Gastrocnemius medialis (tissue), 4 donors: ENCODE results near the gene ETHE1. TPM values are rescaled to one million over a fixed set of nuclear protein-coding genes. Genes with fewer than 3 reads are reported as not detected.

ENCODE experiments used
- ATAC-seq, 2 donors: fragments of 150-250 bp; one replicate each; pipeline ENCODE4 v1.9.1; 2016
- DNase-seq, 2 donors: peaks; one replicate each; pipeline ENCODE4 v3.0.0-alpha.2; 2019
- H3K27ac ChIP-seq, 4 donors: fragments of 200-600 bp; sonication (generic); 1 replicate in 1 of 4; 2 replicates in 3 of 4; pipeline ENCODE4 v1.5.1; 2016 to 2018; ENCODE audit warnings: mild to moderate bottlenecking in 2 of 4, moderate library complexity in 1 of 4
- H3K27me3 ChIP-seq, 3 donors: fragments of 200-600 bp; sonication (generic) in 2 of 3; 1 replicate in 1 of 3; 2 replicates in 2 of 3; pipeline versions ENCODE4 v1.5.1 to v1.6.0; 2016 to 2019; ENCODE audit warnings: mild to moderate bottlenecking in 1 of 3, moderate library complexity in 1 of 3
- H3K36me3 ChIP-seq, 2 donors: fragments of 200-600 bp; sonication (generic) in 1 of 2; one replicate each; pipeline ENCODE4 v1.5.1; 2017 to 2018
- H3K4me1 ChIP-seq, 2 donors: fragments of 200-600 bp; sonication (generic) in 1 of 2; one replicate each; pipeline ENCODE4 v1.5.1; 2016 to 2017; ENCODE audit warnings: mild to moderate bottlenecking in 2 of 2
- H3K4me3 ChIP-seq, 4 donors: fragments of 200-600 bp; sonication (generic) in 3 of 4; 1 replicate in 1 of 4; 2 replicates in 3 of 4; pipeline ENCODE4 v1.5.1; 2016 to 2019; ENCODE audit warnings: mild to moderate bottlenecking in 2 of 4
- H3K9me3 ChIP-seq, 3 donors: fragments of 200-600 bp; sonication (generic) in 2 of 3; 1 replicate in 1 of 3; 2 replicates in 2 of 3; pipeline ENCODE4 v1.5.1; 2016 to 2019
- CTCF ChIP-seq, 5 experiments: fragments of 450-650 bp in 3 of 5; fragments of 200-600 bp in 2 of 5; sonication (generic) in 2 of 5; IDR thresholded peaks in 4 of 5; conservative IDR thresholded peaks in 1 of 5; 1 replicate in 4 of 5; 2 replicates in 1 of 5; pipeline ENCODE4 v1.5.1; 2016 to 2019; ENCODE audit warnings: antibody characterized with exemption in 5 of 5, mild to moderate bottlenecking in 3 of 5, moderate library complexity in 3 of 5
- POLR2A ChIP-seq, 2 donors: fragments of 450-650 bp; IDR thresholded peaks; one replicate each; pipeline ENCODE4 v1.6.1; 2017; ENCODE audit warnings: antibody characterized with exemption in 2 of 2, mild to moderate bottlenecking in 2 of 2, moderate library complexity in 2 of 2
- in situ Hi-C, 4 donors: fragments of 200-750 bp; cut with MboI; loops; one replicate each; pipeline versions ENCODE4 v1.15.0 to v1.8.0; 2017; ENCODE audit warnings: low sequenced_read_pairs in 4 of 4
- intact Hi-C: fragments of 100-400 bp; cut with DNase I; formaldehyde crosslinking; loops from one replicate; pipeline ENCODE4 v1.15.1; 2023; ENCODE audit warnings: low total_unique reads
- total RNA-seq, 4 donors: library from RNA; depleted of rRNA; stranded (reverse); fragments of >200 nt; gene quantifications; one replicate each; pipeline versions ENCODE4 v1.1.0 to v1.2.3, GENCODE V29; 2016

ETHE1 gene
- total RNA-seq, 4 donors from 2014 or later, result 18.6 to 34.8 (median 29.2) TPM

- Histone ChIP-seq H3K9me3 (no peaks in the 10 kb centered on the region), H3K36me3 (no peaks in the 10 kb centered on the region), H3K27ac (no peak overlapping the region), H3K27me3 (no peaks in the 10 kb centered on the region), H3K4me3 (no peak overlapping the region), H3K4me1 (no peaks in the 10 kb centered on the region)
- intact Hi-C loops (no loop called here), in situ Hi-C loops (no loop called here)
- ATAC-seq, result no peak
- TF ChIP-seq POLR2A (IDR thresholded peaks at IDR 0.05) (no peak), CTCF (IDR thresholded peaks at IDR 0.05 in 4 of 5, conservative IDR thresholded peaks at IDR 0.05 in 1 of 5) (no peak)
- DNase-seq, result no peak
Observed at GRCh38 chr19:43489979-43490599, 36.9 kb downstream of the ETHE1 start.

- no peak for ATAC-seq
- H3K27ac ChIP-seq, result no peak overlapping the region
- in situ Hi-C loops, result no loop called here
Observed at GRCh38 chr19:43489310-43489709, 37.7 kb downstream of the ETHE1 start.

GRCh38 chr19:43488179-43488578 is 38.8 kb downstream of the ETHE1 start:
- Histone ChIP-seq H3K4me1 (no peaks in the 10 kb centered on the region), H3K4me3 (no peak overlapping the region), H3K27me3 (no peaks in the 10 kb centered on the region), H3K27ac (no peak overlapping the region), H3K36me3 (no peaks in the 10 kb centered on the region), H3K9me3 (no peaks in the 10 kb centered on the region)
- TF ChIP-seq POLR2A (IDR thresholded peaks at IDR 0.05) (no peak), CTCF (IDR thresholded peaks at IDR 0.05 in 4 of 5, conservative IDR thresholded peaks at IDR 0.05 in 1 of 5) (no peak)
- DNase-seq, result no peak
- intact Hi-C loops (no loop called here), in situ Hi-C loops (no loop called here)
- no peak for ATAC-seq

More at GRCh38 chr19:43489310-43489709, 37.7 kb downstream of the ETHE1 start:
- intact Hi-C loops, result no loop called here
- no peak for DNase-seq
- H3K9me3 ChIP-seq, result no peaks in the 10 kb centered on the region
- no peaks in the 10 kb centered on the region for H3K36me3 ChIP-seq
- no peaks in the 10 kb centered on the region for H3K4me1 ChIP-seq
- no peak overlapping the region for H3K4me3 ChIP-seq
- H3K27me3 ChIP-seq, result no peaks in the 10 kb centered on the region
- no peak for TF ChIP-seq POLR2A (IDR thresholded peaks at IDR 0.05)
- no peak for TF ChIP-seq CTCF (IDR thresholded peaks at IDR 0.05 in 4 of 5, conservative IDR thresholded peaks at IDR 0.05 in 1 of 5)

GRCh38 chr19:43486412-43486811 is 40.6 kb downstream of the ETHE1 start:
- DNase-seq, result no peak

More at GRCh38 chr19:43486412-43486811, 40.6 kb downstream of the ETHE1 start:
- Histone ChIP-seq H3K36me3 (no peaks in the 10 kb centered on the region), H3K27me3 (no peaks in the 10 kb centered on the region), H3K27ac (no peak overlapping the region), H3K9me3 (no peaks in the 10 kb centered on the region), H3K4me3 (no peak overlapping the region), H3K4me1 (no peaks in the 10 kb centered on the region)
- in situ Hi-C loops (no loop called here), intact Hi-C loops (no loop called here)
- TF ChIP-seq POLR2A (IDR thresholded peaks at IDR 0.05) (no peak), CTCF (IDR thresholded peaks at IDR 0.05 in 4 of 5, conservative IDR thresholded peaks at IDR 0.05 in 1 of 5) (no peak)
- no peak for ATAC-seq
